H9 (cell line): ENCODE measurements around the gene CUEDC1. TPM values are rescaled to one million over a fixed set of nuclear protein-coding genes. Genes with fewer than 3 reads are reported as not detected.

ENCODE experiments used
- DNase-seq: peaks from one replicate; pipeline ENCODE4 v3.0.0-alpha.2; 2017
- H2AFZ ChIP-seq: one replicate; pipeline ENCODE4 v1.6.1; 2013; ENCODE audit warnings: mild to moderate bottlenecking, low read length, control low read depth, moderate library complexity
- H2AK5ac ChIP-seq: 2 replicates; pipeline ENCODE4 v1.6.1; 2013; ENCODE audit warnings: low read length, control low read depth, mixed read lengths; ENCODE audit not compliant: insufficient read length
- H2BK120ac ChIP-seq: one replicate; pipeline ENCODE4 v1.6.1; 2013; ENCODE audit warnings: low read depth, mild to moderate bottlenecking, low read length, control low read depth, inconsistent platforms; ENCODE audit not compliant: poor library complexity, severe bottlenecking
- H2BK12ac ChIP-seq: 2 replicates; pipeline ENCODE4 v1.6.1; 2013; ENCODE audit warnings: low read length, control low read depth, mixed read lengths, low read depth; ENCODE audit not compliant: insufficient read length
- H2BK15ac ChIP-seq: 2 replicates; pipeline ENCODE4 v1.6.1; 2013; ENCODE audit warnings: low read depth, low read length, control low read depth
- H2BK20ac ChIP-seq: one replicate; pipeline ENCODE4 v1.6.1; 2013; ENCODE audit warnings: low read depth, mild to moderate bottlenecking, low read length, control low read depth, inconsistent platforms; ENCODE audit not compliant: poor library complexity, severe bottlenecking
- H2BK5ac ChIP-seq: 2 replicates; pipeline ENCODE4 v1.6.1; 2013; ENCODE audit warnings: low read length, control low read depth, mixed read lengths; ENCODE audit not compliant: insufficient read length
- H3K14ac ChIP-seq: 2 replicates; pipeline ENCODE4 v1.6.1; 2013; ENCODE audit warnings: low read length, control low read depth; ENCODE audit not compliant: insufficient read depth
- H3K18ac ChIP-seq: 2 replicates; pipeline ENCODE4 v1.6.1; 2013; ENCODE audit warnings: low read depth, mild to moderate bottlenecking, mixed read lengths, low read length, control low read depth; ENCODE audit not compliant: insufficient read length
- H3K23ac ChIP-seq: 2 replicates; pipeline ENCODE4 v1.6.1; 2013; ENCODE audit warnings: low read length, control low read depth, mixed read lengths, low read depth; ENCODE audit not compliant: insufficient read length
- H3K23me2 ChIP-seq: 2 replicates; pipeline ENCODE4 v1.6.1; 2013; ENCODE audit warnings: low read depth, mild to moderate bottlenecking, mixed read lengths, low read length, control low read depth; ENCODE audit not compliant: insufficient read length, poor library complexity, severe bottlenecking
- H3K27ac ChIP-seq: 2 replicates; pipeline ENCODE4 v1.5.1; 2013; ENCODE audit warnings: low read length, control low read depth, mixed read lengths, low read depth; ENCODE audit not compliant: insufficient read length
- H3K27me3 ChIP-seq: 2 replicates; pipeline ENCODE4 v1.6.1; 2013; ENCODE audit warnings: low read length, control low read depth, inconsistent platforms; ENCODE audit not compliant: insufficient read depth
- H3K4ac ChIP-seq: 2 replicates; pipeline ENCODE4 v1.6.1; 2013; ENCODE audit warnings: low read depth, mild to moderate bottlenecking, control low read depth, inconsistent platforms, low read length, moderate library complexity
- H3K4me1 ChIP-seq: 2 replicates; pipeline ENCODE4 v1.6.1; 2013; ENCODE audit warnings: low read length, control low read depth, inconsistent platforms; ENCODE audit not compliant: insufficient read depth
- H3K4me2 ChIP-seq: 2 replicates; pipeline ENCODE4 v1.6.1; 2013; ENCODE audit warnings: low read length, control low read depth, mixed read lengths; ENCODE audit not compliant: insufficient read length, insufficient read depth
- H3K56ac ChIP-seq: 2 replicates; pipeline ENCODE4 v1.6.1; 2013; ENCODE audit warnings: low read depth, mild to moderate bottlenecking, mixed read lengths, low read length, control low read depth; ENCODE audit not compliant: insufficient read length
- H3K79me1 ChIP-seq: 2 replicates; pipeline ENCODE4 v1.6.1; 2013; ENCODE audit warnings: low read depth, mild to moderate bottlenecking, moderate library complexity, low read length, control low read depth, inconsistent platforms; ENCODE audit not compliant: insufficient read depth, poor library complexity, severe bottlenecking
- H3K79me2 ChIP-seq: 2 replicates; pipeline ENCODE4 v1.6.1; 2013; ENCODE audit warnings: low read length, control low read depth, inconsistent platforms; ENCODE audit not compliant: insufficient read depth
- H3K9ac ChIP-seq: 2 replicates; pipeline ENCODE4 v1.6.1; 2013; ENCODE audit warnings: low read length, control low read depth, mixed read lengths; ENCODE audit not compliant: insufficient read length; ENCODE audit errors: extremely low read depth
- H3K9me3 ChIP-seq: one replicate; pipeline ENCODE4 v1.6.1; 2013; ENCODE audit warnings: low read depth, low read length, inconsistent platforms; ENCODE audit not compliant: control insufficient read depth
- H3T11ph ChIP-seq: one replicate; pipeline ENCODE4 v1.6.1; 2013; ENCODE audit warnings: mild to moderate bottlenecking, low read length, control low read depth, inconsistent platforms
- H4K20me1 ChIP-seq: one replicate; pipeline ENCODE4 v1.6.1; 2013; ENCODE audit not compliant: control insufficient read depth, insufficient read length, insufficient read depth
- H4K5ac ChIP-seq: 2 replicates; pipeline ENCODE4 v1.6.1; 2013; ENCODE audit warnings: low read depth, mild to moderate bottlenecking, mixed read lengths, low read length, control low read depth; ENCODE audit not compliant: insufficient read length
- H4K8ac ChIP-seq: replicated peaks from 2 replicates; pipeline ENCODE4 v1.6.1; 2013; ENCODE audit warnings: low read length, control low read depth, mixed read lengths, low read depth; ENCODE audit not compliant: insufficient read length
- H4K91ac ChIP-seq: 2 replicates; pipeline ENCODE4 v1.6.1; 2013; ENCODE audit warnings: low read depth, mild to moderate bottlenecking, moderate library complexity, mixed read lengths, low read length, control low read depth; ENCODE audit not compliant: insufficient read length
- H3K27ac Mint-ChIP-seq, 3 experiments: 2 replicates in 2 of 3; 3 replicates in 1 of 3; pipeline ENCODE4 v1.8.0; 2020 to 2021; ENCODE audit warnings: mixed read lengths in 3 of 3, mild to moderate bottlenecking in 1 of 3, moderate library complexity in 1 of 3
- H3K27me3 Mint-ChIP-seq: 2 replicates; pipeline ENCODE4 v1.8.0; 2021; ENCODE audit warnings: low read depth, mild to moderate bottlenecking, moderate library complexity, mixed read lengths
- H3K36me3 Mint-ChIP-seq, 3 experiments: 2 replicates in 2 of 3; 3 replicates in 1 of 3; pipeline ENCODE4 v1.8.0; 2020 to 2021; ENCODE audit warnings: low read depth in 3 of 3, mixed read lengths in 3 of 3; ENCODE audit not compliant: insufficient read depth in 1 of 3
- H3K4me1 Mint-ChIP-seq, 2 experiments: 2 replicates each; pipeline ENCODE4 v1.8.0; 2020; ENCODE audit warnings: mixed read lengths in 2 of 2
- H3K4me3 Mint-ChIP-seq, 2 experiments: 2 replicates in 1 of 2; 3 replicates in 1 of 2; pipeline ENCODE4 v1.8.0; 2020 to 2021; ENCODE audit warnings: mild to moderate bottlenecking in 2 of 2, mixed read lengths in 2 of 2, moderate library complexity in 1 of 2
- H3K9me3 Mint-ChIP-seq, 2 experiments: 2 replicates in 1 of 2; 3 replicates in 1 of 2; pipeline ENCODE4 v1.8.0; 2020; ENCODE audit warnings: mild to moderate bottlenecking in 2 of 2, mixed read lengths in 2 of 2, moderate library complexity in 1 of 2
- CTCF ChIP-seq: fragments of 200-600 bp; sonication (generic); conservative IDR thresholded peaks from 3 replicates; pipeline ENCODE4 v1.8.0; 2021; ENCODE audit warnings: antibody characterized with exemption, mild to moderate bottlenecking
- WGBS: extraction: QIAGEN DNeasy Blood & Tissue Kit; methylation state at CpG from one replicate; pipeline ENCODE4 v1.1.7; 2013; ENCODE audit warnings: missing lambda C conversion rate, low lambda C conversion rate, mixed read lengths; ENCODE audit not compliant: insufficient read length; ENCODE audit errors: extremely low coverage; 5-methylcytosine and 5-hydroxymethylcytosine counted together
- total RNA-seq: library from RNA; stranded (reverse); gene quantifications from 2 replicates; pipeline ENCODE4 v1.2.1, GENCODE V29; 2021

CUEDC1 gene
- total RNA-seq, 1 experiment from 2014 or later: 7.3 TPM

GRCh38 chr17:57892820-57893595 is 62.2 kb downstream of the CUEDC1 start:
- H3K27ac ChIP-seq: no peak overlapping the region
- no peak overlapping the region for H2BK20ac ChIP-seq
- H3K18ac ChIP-seq: peak overlapping the region; percentile 78
- no peaks in the 10 kb centered on the region for H3K79me2 ChIP-seq
- H2AK5ac ChIP-seq: no peak overlapping the region
- H3K4me2 ChIP-seq: no peak overlapping the region
- H3K9me3 ChIP-seq: no peaks in the 10 kb centered on the region
- no peak overlapping the region for H4K8ac ChIP-seq
- H2AFZ ChIP-seq: no peak overlapping the region
- peak overlapping the region; percentile 12; the same call in 1 of the 2 replicates for H3K4ac ChIP-seq
- Mint-ChIP-seq H3K4me3 (peak overlapping the region in 1 of 2 experiments; percentile 60; a peak in 2 of 5 replicates), H3K4me1 (peaks cover 15 to 29% of the 10 kb centered on the region in 2 experiments), H3K9me3 (no peaks in the 10 kb centered on the region), H3K27me3 (no peaks in the 10 kb centered on the region), H3K36me3 (no peaks in the 10 kb centered on the region), H3K27ac (peak overlapping the region; percentile 68 to 97 (median 87))
- no peak overlapping the region for H2BK5ac ChIP-seq
- peak overlapping the region; percentile 43; the same call in 1 of the 2 replicates for H3K14ac ChIP-seq
- no peak overlapping the region for H3K23ac ChIP-seq
- peaks cover 4% of the 10 kb centered on the region; the same call in 1 of the 2 replicates for H3K4me1 ChIP-seq
- no peak overlapping the region for H4K5ac ChIP-seq
- no CpG with 5 or more reads among the region's 16 CpGs for WGBS
- no peak overlapping the region for H3K56ac ChIP-seq
- H4K91ac ChIP-seq: peak overlapping the region; percentile 10
- H3T11ph ChIP-seq: no peak overlapping the region
- no peaks in the 10 kb centered on the region for H3K79me1 ChIP-seq
- TF ChIP-seq CTCF: no peak; the same call in 2 of the 3 replicates
- no peaks in the 10 kb centered on the region for H3K27me3 ChIP-seq
- DNase-seq: peak; percentile 80
- H2BK120ac ChIP-seq: no peak overlapping the region
- H4K20me1 ChIP-seq: no peaks in the 10 kb centered on the region
- no peak overlapping the region for H3K9ac ChIP-seq
- H2BK15ac ChIP-seq: no peak overlapping the region
- H3K23me2 ChIP-seq: no peaks in the 10 kb centered on the region
- H2BK12ac ChIP-seq: peak overlapping the region; percentile 94
